ENCODE data around the gene PLOD2.

The PLOD2 gene

GRCh38 chr3:146159037-146159436 lies 1.9 kb downstream of the PLOD2 start:
- TF ChIP-seq, protein P1, sequence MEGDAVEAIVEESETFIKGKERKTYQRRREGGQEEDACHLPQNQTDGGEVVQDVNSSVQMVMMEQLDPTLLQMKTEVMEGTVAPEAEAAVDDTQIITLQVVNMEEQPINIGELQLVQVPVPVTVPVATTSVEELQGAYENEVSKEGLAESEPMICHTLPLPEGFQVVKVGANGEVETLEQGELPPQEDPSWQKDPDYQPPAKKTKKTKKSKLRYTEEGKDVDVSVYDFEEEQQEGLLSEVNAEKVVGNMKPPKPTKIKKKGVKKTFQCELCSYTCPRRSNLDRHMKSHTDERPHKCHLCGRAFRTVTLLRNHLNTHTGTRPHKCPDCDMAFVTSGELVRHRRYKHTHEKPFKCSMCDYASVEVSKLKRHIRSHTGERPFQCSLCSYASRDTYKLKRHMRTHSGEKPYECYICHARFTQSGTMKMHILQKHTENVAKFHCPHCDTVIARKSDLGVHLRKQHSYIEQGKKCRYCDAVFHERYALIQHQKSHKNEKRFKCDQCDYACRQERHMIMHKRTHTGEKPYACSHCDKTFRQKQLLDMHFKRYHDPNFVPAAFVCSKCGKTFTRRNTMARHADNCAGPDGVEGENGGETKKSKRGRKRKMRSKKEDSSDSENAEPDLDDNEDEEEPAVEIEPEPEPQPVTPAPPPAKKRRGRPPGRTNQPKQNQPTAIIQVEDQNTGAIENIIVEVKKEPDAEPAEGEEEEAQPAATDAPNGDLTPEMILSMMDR (conservative IDR thresholded peaks at IDR 0.05; ENCODE audit: low read length) = no peak
- TF ChIP-seq EZH2phosphoT487 (IDR thresholded peaks at IDR 0.05; ENCODE audit: borderline replicate concordance) = no peak
- H3K9ac ChIP-seq (ENCODE audit: low read depth, low read length, poor library complexity, severe bottlenecking) = no peak overlapping the region
- no peaks in the 10 kb centered on the region for H3F3A ChIP-seq (ENCODE audit: low read depth)
- H3K9me3 ChIP-seq (ENCODE audit: insufficient read depth, low read depth, low read length) = no peaks in the 10 kb centered on the region
- H4K20me1 ChIP-seq (ENCODE audit: insufficient read depth, low read length, poor library complexity, severe bottlenecking) = no peaks in the 10 kb centered on the region
- no peaks in the 10 kb centered on the region for H3K36me3 ChIP-seq (ENCODE audit: insufficient read depth, low read length)
- H3K79me2 ChIP-seq (ENCODE audit: insufficient read depth, low read length) = no peaks in the 10 kb centered on the region
- no peak overlapping the region for H2AFZ ChIP-seq (ENCODE audit: low read length)
- no peak overlapping the region for H3K4me2 ChIP-seq (ENCODE audit: low read depth, low read length, poor library complexity, severe bottlenecking)
- no peaks in the 10 kb centered on the region for H3K4me1 ChIP-seq (ENCODE audit: insufficient read depth, low read length, poor library complexity, severe bottlenecking)
- no peaks in the 10 kb centered on the region for H3K9me2 ChIP-seq (replicated peaks; ENCODE audit: low read depth, low read length)
- H3K4me3 ChIP-seq (ENCODE audit: low read length, poor library complexity, severe bottlenecking) = no peak overlapping the region
- H3K27me3 ChIP-seq (ENCODE audit: insufficient read depth, low read length, poor library complexity, severe bottlenecking) = no peaks in the 10 kb centered on the region

- no peak overlapping the region for H2AFZ ChIP-seq (ENCODE audit: low read length)
- no peak overlapping the region for H3K4me2 ChIP-seq (ENCODE audit: low read depth, low read length, poor library complexity, severe bottlenecking)
- H3F3A ChIP-seq (ENCODE audit: low read depth) = no peaks in the 10 kb centered on the region
- H3K9ac ChIP-seq (ENCODE audit: low read depth, low read length, poor library complexity, severe bottlenecking) = no peak overlapping the region
- H4K20me1 ChIP-seq (ENCODE audit: insufficient read depth, low read length, poor library complexity, severe bottlenecking) = no peaks in the 10 kb centered on the region
- no peaks in the 10 kb centered on the region for H3K79me2 ChIP-seq (ENCODE audit: insufficient read depth, low read length)
- H3K27me3 ChIP-seq (ENCODE audit: insufficient read depth, low read length, poor library complexity, severe bottlenecking) = no peaks in the 10 kb centered on the region
- no peaks in the 10 kb centered on the region for H3K9me3 ChIP-seq (ENCODE audit: insufficient read depth, low read depth, low read length)
- no peaks in the 10 kb centered on the region for H3K4me1 ChIP-seq (ENCODE audit: insufficient read depth, low read length, poor library complexity, severe bottlenecking)
- no peak overlapping the region for H3K4me3 ChIP-seq (ENCODE audit: low read length, poor library complexity, severe bottlenecking)
- H3K9me2 ChIP-seq (replicated peaks; ENCODE audit: low read depth, low read length) = no peaks in the 10 kb centered on the region
- TF ChIP-seq, protein P1 (conservative IDR thresholded peaks at IDR 0.05; ENCODE audit: low read length) = no peak
- no peak for TF ChIP-seq EZH2phosphoT487 (IDR thresholded peaks at IDR 0.05; ENCODE audit: borderline replicate concordance)
- no peaks in the 10 kb centered on the region for H3K36me3 ChIP-seq (ENCODE audit: insufficient read depth, low read length)
These were observed 3.5 kb downstream of the PLOD2 start for GRCh38 chr3:146157325-146158060.

DNA sequence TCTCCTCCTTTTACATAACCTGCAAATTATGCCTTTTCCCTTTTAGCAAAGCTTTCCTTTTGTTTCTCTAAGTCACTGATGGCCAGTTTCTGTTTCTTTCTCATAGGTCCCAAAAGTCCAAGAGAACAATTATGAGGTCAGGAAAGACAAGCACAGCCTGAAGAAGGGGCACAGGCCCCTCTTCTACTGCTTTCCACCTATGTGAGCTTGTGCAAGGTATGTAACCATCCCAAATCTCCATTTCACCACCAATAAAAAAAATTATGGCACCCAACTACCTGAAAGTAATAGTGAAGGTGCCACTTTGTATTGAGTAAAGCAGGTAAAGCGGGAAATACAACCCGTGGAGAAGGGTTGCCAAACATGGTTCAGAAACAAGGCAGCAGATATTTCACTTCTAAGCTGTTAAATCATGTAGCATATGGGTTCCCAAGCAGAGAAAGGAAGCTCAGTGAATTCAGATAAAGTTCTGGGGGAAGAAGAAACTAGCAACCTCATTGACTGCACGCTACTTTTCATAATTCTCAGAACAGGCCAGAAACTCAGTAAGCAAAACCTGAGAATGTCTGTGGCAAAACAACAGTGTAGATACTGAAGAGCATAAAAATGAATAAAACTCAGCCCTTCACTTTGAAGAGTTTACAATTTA lies 4.2 kb downstream of the PLOD2 start:
- no peaks in the 10 kb centered on the region for H3K36me3 ChIP-seq (ENCODE audit: insufficient read depth, low read length)
- H3K79me2 ChIP-seq (ENCODE audit: insufficient read depth, low read length) = no peaks in the 10 kb centered on the region
- H3F3A ChIP-seq (ENCODE audit: low read depth) = no peaks in the 10 kb centered on the region
- H2AFZ ChIP-seq (ENCODE audit: low read length) = no peak overlapping the region
- no peaks in the 10 kb centered on the region for H3K9me3 ChIP-seq (ENCODE audit: insufficient read depth, low read depth, low read length)
- no peaks in the 10 kb centered on the region for H3K9me2 ChIP-seq (replicated peaks; ENCODE audit: low read depth, low read length)
- H4K20me1 ChIP-seq (ENCODE audit: insufficient read depth, low read length, poor library complexity, severe bottlenecking) = no peaks in the 10 kb centered on the region
- no peak overlapping the region for H3K9ac ChIP-seq (ENCODE audit: low read depth, low read length, poor library complexity, severe bottlenecking)
- TF ChIP-seq, protein P1 (conservative IDR thresholded peaks at IDR 0.05; ENCODE audit: low read length) = no peak
- TF ChIP-seq EZH2phosphoT487 (IDR thresholded peaks at IDR 0.05; ENCODE audit: borderline replicate concordance) = no peak
- H3K4me3 ChIP-seq (ENCODE audit: low read length, poor library complexity, severe bottlenecking) = no peak overlapping the region
- H3K27me3 ChIP-seq (ENCODE audit: insufficient read depth, low read length, poor library complexity, severe bottlenecking) = no peaks in the 10 kb centered on the region
- no peak overlapping the region for H3K4me2 ChIP-seq (ENCODE audit: low read depth, low read length, poor library complexity, severe bottlenecking)
- H3K4me1 ChIP-seq (ENCODE audit: insufficient read depth, low read length, poor library complexity, severe bottlenecking) = no peaks in the 10 kb centered on the region
